HG03469 (cell line): ENCODE data around the gene KRT8.
"Not testable (repeated sequence)": the region's sequence is repeated elsewhere in the genome, so short reads cannot be mapped to it uniquely, and the experiment has no call there.

ENCODE experiments used
- ATAC-seq: cut with Tn5 transposase; IDR thresholded peaks from one replicate; pipeline ENCODE4 v1.9.1; 2021; ENCODE audit warnings: mild to moderate bottlenecking, moderate library complexity, moderate number of reproducible peaks; ENCODE audit not compliant: unreplicated experiment

The KRT8 gene

GRCh38 chr12:52903285-52903854 lies 1.5 kb downstream of the KRT8 start:
- ATAC-seq, result no peak

GRCh38 chr12:52901715-52902541 lies 2.9 kb downstream of the KRT8 start:
- ATAC-seq, result no peak

- ATAC-seq, result no peak
Measured at GRCh38 chr12:52900896-52901714, 3.8 kb downstream of the KRT8 start.

GRCh38 chr12:52900166-52900895 lies 4.5 kb downstream of the KRT8 start:
- no peak for ATAC-seq

- no peak for ATAC-seq
Measured at GRCh38 chr12:52899338-52900035, 5.4 kb downstream of the KRT8 start.

GRCh38 chr12:52896190-52897100 lies 8.4 kb downstream of the KRT8 start:
- no peak for ATAC-seq

- no peak for ATAC-seq
Measured at GRCh38 chr12:52895726-52896189, 9.1 kb downstream of the KRT8 start.

GRCh38 chr12:52892974-52893373 lies 11.9 kb downstream of the KRT8 start:
- ATAC-seq, result no peak

- ATAC-seq, result no peak
Measured at GRCh38 chr12:52892207-52892852, 12.5 kb downstream of the KRT8 start.

- ATAC-seq, result no peak
Measured at GRCh38 chr12:52891044-52891443, 13.8 kb downstream of the KRT8 start.

- ATAC-seq, result no peak
Measured at GRCh38 chr12:52890417-52890816, 14.5 kb downstream of the KRT8 start.

- no peak for ATAC-seq
Measured at GRCh38 chr12:52884526-52885293, 20.2 kb downstream of the KRT8 start.

- not testable (repeated sequence) for ATAC-seq
Measured at GRCh38 chr12:52880499-52880898, 24.4 kb downstream of the KRT8 start.

GRCh38 chr12:52879394-52880351 lies 25.2 kb downstream of the KRT8 start:
- ATAC-seq, result no peak

GRCh38 chr12:52878507-52879393 lies 26.1 kb downstream of the KRT8 start:
- ATAC-seq, result no peak

GRCh38 chr12:52877242-52877641 lies 27.6 kb downstream of the KRT8 start:
- no peak for ATAC-seq
